NCI-H526 (cell line): Measurements from ENCODE around the gene ATP6V0D1.

Source experiments
- DNase-seq, 2 experiments: peaks; one replicate each; lab custom pipeline; 2025; lab: John Stamatoyannopoulos, UW

Gene ATP6V0D1

GRCh38 chr16:67393111-67393787, 87.7 kb downstream of the ATP6V0D1 start, which contains the start of gene TPPP3:
Gene TPPP3 (minus strand): TSS chr16:67393498. CDS start chr16:67391111, 2,387 bp downstream.
- peak; percentile 38 to 83 for DNase-seq

- no peak for DNase-seq
Observed at GRCh38 chr16:67392301-67393059, 88.5 kb downstream of the ATP6V0D1 start.

GRCh38 chr16:67391424-67392300, 89.3 kb downstream of the ATP6V0D1 start:
- peak in 1 of 2 experiments; percentile 8 for DNase-seq

GRCh38 chr16:67390816-67391423, 90.0 kb downstream of the ATP6V0D1 start:
- no peak for DNase-seq

- DNase-seq = no peak
Observed at GRCh38 chr16:67389911-67390815, 90.8 kb downstream of the ATP6V0D1 start.

- DNase-seq = no peak
Observed at GRCh38 chr16:67388591-67388990, 92.4 kb downstream of the ATP6V0D1 start.

- DNase-seq = no peak
Observed at GRCh38 chr16:67388191-67388590, 92.8 kb downstream of the ATP6V0D1 start.
